ENCODE data around the gene FKBP7.

GRCh38 chr2:178510384-178510783 lies 32.0 kb upstream of the FKBP7 start:
- no peak for TF ChIP-seq CTCF (conservative IDR thresholded peaks at IDR 0.05; ENCODE audit: low read length)
- no peak for TF ChIP-seq EZH2phosphoT487 (IDR thresholded peaks at IDR 0.05; ENCODE audit: borderline replicate concordance, low read depth, low read length)

Data from OCI-LY7 (cell line).